ENCODE measurements around the gene NUP58.

NUP58 gene

GRCh38 chr13:25378528-25378927 lies 77.1 kb downstream of the NUP58 start:
- no peak for DNase-seq

GRCh38 chr13:25379011-25379410 lies 77.6 kb downstream of the NUP58 start:
- no peak for DNase-seq

- no peak for DNase-seq
Measured at GRCh38 chr13:25380082-25380481, 78.7 kb downstream of the NUP58 start.

- no peak for DNase-seq
Measured at GRCh38 chr13:25380741-25381324, 79.4 kb downstream of the NUP58 start.

GRCh38 chr13:25384758-25385410 lies 83.5 kb downstream of the NUP58 start:
- DNase-seq: no peak

GRCh38 chr13:25391932-25392331 lies 90.5 kb downstream of the NUP58 start:
- no peak for DNase-seq

Data from activated CD4-positive, alpha-beta T cell treated with anti-CD3 and anti-CD28 coated beads for 48 hours (primary cell).